H9 (cell line): ENCODE measurements around the gene SIL1. TPM values are rescaled to one million over a fixed set of nuclear protein-coding genes. Genes with fewer than 3 reads are reported as not detected.

Experiments used
- DNase-seq: peaks from one replicate; pipeline ENCODE4 v3.0.0-alpha.2; 2017
- H2AFZ ChIP-seq: one replicate; pipeline ENCODE4 v1.6.1; 2013; ENCODE audit warnings: mild to moderate bottlenecking, low read length, control low read depth, moderate library complexity
- H2AK5ac ChIP-seq: 2 replicates; pipeline ENCODE4 v1.6.1; 2013; ENCODE audit warnings: low read length, control low read depth, mixed read lengths; ENCODE audit not compliant: insufficient read length
- H2BK120ac ChIP-seq: one replicate; pipeline ENCODE4 v1.6.1; 2013; ENCODE audit warnings: low read depth, mild to moderate bottlenecking, low read length, control low read depth, inconsistent platforms; ENCODE audit not compliant: poor library complexity, severe bottlenecking
- H2BK12ac ChIP-seq: 2 replicates; pipeline ENCODE4 v1.6.1; 2013; ENCODE audit warnings: low read length, control low read depth, mixed read lengths, low read depth; ENCODE audit not compliant: insufficient read length
- H2BK15ac ChIP-seq: 2 replicates; pipeline ENCODE4 v1.6.1; 2013; ENCODE audit warnings: low read depth, low read length, control low read depth
- H2BK20ac ChIP-seq: one replicate; pipeline ENCODE4 v1.6.1; 2013; ENCODE audit warnings: low read depth, mild to moderate bottlenecking, low read length, control low read depth, inconsistent platforms; ENCODE audit not compliant: poor library complexity, severe bottlenecking
- H2BK5ac ChIP-seq: 2 replicates; pipeline ENCODE4 v1.6.1; 2013; ENCODE audit warnings: low read length, control low read depth, mixed read lengths; ENCODE audit not compliant: insufficient read length
- H3K14ac ChIP-seq: 2 replicates; pipeline ENCODE4 v1.6.1; 2013; ENCODE audit warnings: low read length, control low read depth; ENCODE audit not compliant: insufficient read depth
- H3K18ac ChIP-seq: 2 replicates; pipeline ENCODE4 v1.6.1; 2013; ENCODE audit warnings: low read depth, mild to moderate bottlenecking, mixed read lengths, low read length, control low read depth; ENCODE audit not compliant: insufficient read length
- H3K23ac ChIP-seq: 2 replicates; pipeline ENCODE4 v1.6.1; 2013; ENCODE audit warnings: low read length, control low read depth, mixed read lengths, low read depth; ENCODE audit not compliant: insufficient read length
- H3K23me2 ChIP-seq: 2 replicates; pipeline ENCODE4 v1.6.1; 2013; ENCODE audit warnings: low read depth, mild to moderate bottlenecking, mixed read lengths, low read length, control low read depth; ENCODE audit not compliant: insufficient read length, poor library complexity, severe bottlenecking
- H3K27ac ChIP-seq: 2 replicates; pipeline ENCODE4 v1.5.1; 2013; ENCODE audit warnings: low read length, control low read depth, mixed read lengths, low read depth; ENCODE audit not compliant: insufficient read length
- H3K27me3 ChIP-seq: 2 replicates; pipeline ENCODE4 v1.6.1; 2013; ENCODE audit warnings: low read length, control low read depth, inconsistent platforms; ENCODE audit not compliant: insufficient read depth
- H3K4ac ChIP-seq: 2 replicates; pipeline ENCODE4 v1.6.1; 2013; ENCODE audit warnings: low read depth, mild to moderate bottlenecking, control low read depth, inconsistent platforms, low read length, moderate library complexity
- H3K4me1 ChIP-seq: 2 replicates; pipeline ENCODE4 v1.6.1; 2013; ENCODE audit warnings: low read length, control low read depth, inconsistent platforms; ENCODE audit not compliant: insufficient read depth
- H3K4me2 ChIP-seq: 2 replicates; pipeline ENCODE4 v1.6.1; 2013; ENCODE audit warnings: low read length, control low read depth, mixed read lengths; ENCODE audit not compliant: insufficient read length, insufficient read depth
- H3K56ac ChIP-seq: 2 replicates; pipeline ENCODE4 v1.6.1; 2013; ENCODE audit warnings: low read depth, mild to moderate bottlenecking, mixed read lengths, low read length, control low read depth; ENCODE audit not compliant: insufficient read length
- H3K79me1 ChIP-seq: 2 replicates; pipeline ENCODE4 v1.6.1; 2013; ENCODE audit warnings: low read depth, mild to moderate bottlenecking, moderate library complexity, low read length, control low read depth, inconsistent platforms; ENCODE audit not compliant: insufficient read depth, poor library complexity, severe bottlenecking
- H3K79me2 ChIP-seq: 2 replicates; pipeline ENCODE4 v1.6.1; 2013; ENCODE audit warnings: low read length, control low read depth, inconsistent platforms; ENCODE audit not compliant: insufficient read depth
- H3K9ac ChIP-seq: 2 replicates; pipeline ENCODE4 v1.6.1; 2013; ENCODE audit warnings: low read length, control low read depth, mixed read lengths; ENCODE audit not compliant: insufficient read length; ENCODE audit errors: extremely low read depth
- H3K9me3 ChIP-seq: one replicate; pipeline ENCODE4 v1.6.1; 2013; ENCODE audit warnings: low read depth, low read length, inconsistent platforms; ENCODE audit not compliant: control insufficient read depth
- H3T11ph ChIP-seq: one replicate; pipeline ENCODE4 v1.6.1; 2013; ENCODE audit warnings: mild to moderate bottlenecking, low read length, control low read depth, inconsistent platforms
- H4K20me1 ChIP-seq: one replicate; pipeline ENCODE4 v1.6.1; 2013; ENCODE audit not compliant: control insufficient read depth, insufficient read length, insufficient read depth
- H4K5ac ChIP-seq: 2 replicates; pipeline ENCODE4 v1.6.1; 2013; ENCODE audit warnings: low read depth, mild to moderate bottlenecking, mixed read lengths, low read length, control low read depth; ENCODE audit not compliant: insufficient read length
- H4K8ac ChIP-seq: replicated peaks from 2 replicates; pipeline ENCODE4 v1.6.1; 2013; ENCODE audit warnings: low read length, control low read depth, mixed read lengths, low read depth; ENCODE audit not compliant: insufficient read length
- H4K91ac ChIP-seq: 2 replicates; pipeline ENCODE4 v1.6.1; 2013; ENCODE audit warnings: low read depth, mild to moderate bottlenecking, moderate library complexity, mixed read lengths, low read length, control low read depth; ENCODE audit not compliant: insufficient read length
- H3K27ac Mint-ChIP-seq, 3 experiments: 2 replicates in 2 of 3; 3 replicates in 1 of 3; pipeline ENCODE4 v1.8.0; 2020 to 2021; ENCODE audit warnings: mixed read lengths in 3 of 3, mild to moderate bottlenecking in 1 of 3, moderate library complexity in 1 of 3
- H3K27me3 Mint-ChIP-seq: 2 replicates; pipeline ENCODE4 v1.8.0; 2021; ENCODE audit warnings: low read depth, mild to moderate bottlenecking, moderate library complexity, mixed read lengths
- H3K36me3 Mint-ChIP-seq, 3 experiments: 2 replicates in 2 of 3; 3 replicates in 1 of 3; pipeline ENCODE4 v1.8.0; 2020 to 2021; ENCODE audit warnings: low read depth in 3 of 3, mixed read lengths in 3 of 3; ENCODE audit not compliant: insufficient read depth in 1 of 3
- H3K4me1 Mint-ChIP-seq, 2 experiments: 2 replicates each; pipeline ENCODE4 v1.8.0; 2020; ENCODE audit warnings: mixed read lengths in 2 of 2
- H3K4me3 Mint-ChIP-seq, 2 experiments: 2 replicates in 1 of 2; 3 replicates in 1 of 2; pipeline ENCODE4 v1.8.0; 2020 to 2021; ENCODE audit warnings: mild to moderate bottlenecking in 2 of 2, mixed read lengths in 2 of 2, moderate library complexity in 1 of 2
- H3K9me3 Mint-ChIP-seq, 2 experiments: 2 replicates in 1 of 2; 3 replicates in 1 of 2; pipeline ENCODE4 v1.8.0; 2020; ENCODE audit warnings: mild to moderate bottlenecking in 2 of 2, mixed read lengths in 2 of 2, moderate library complexity in 1 of 2
- WGBS: extraction: QIAGEN DNeasy Blood & Tissue Kit; methylation state at CpG from one replicate; pipeline ENCODE4 v1.1.7; 2013; ENCODE audit warnings: missing lambda C conversion rate, low lambda C conversion rate, mixed read lengths; ENCODE audit not compliant: insufficient read length; ENCODE audit errors: extremely low coverage; 5-methylcytosine and 5-hydroxymethylcytosine counted together
- total RNA-seq: library from RNA; stranded (reverse); gene quantifications from 2 replicates; pipeline ENCODE4 v1.2.1, GENCODE V29; 2021
- TF ChIP-seq, protein P1 (sequence below): fragments of 200-600 bp; sonication (generic); conservative IDR thresholded peaks from 3 replicates; pipeline ENCODE4 v1.8.0; 2021; ENCODE audit warnings: antibody characterized with exemption, mild to moderate bottlenecking

The SIL1 gene
- total RNA-seq, 1 experiment from 2014 or later = 10.6 TPM

DNA sequence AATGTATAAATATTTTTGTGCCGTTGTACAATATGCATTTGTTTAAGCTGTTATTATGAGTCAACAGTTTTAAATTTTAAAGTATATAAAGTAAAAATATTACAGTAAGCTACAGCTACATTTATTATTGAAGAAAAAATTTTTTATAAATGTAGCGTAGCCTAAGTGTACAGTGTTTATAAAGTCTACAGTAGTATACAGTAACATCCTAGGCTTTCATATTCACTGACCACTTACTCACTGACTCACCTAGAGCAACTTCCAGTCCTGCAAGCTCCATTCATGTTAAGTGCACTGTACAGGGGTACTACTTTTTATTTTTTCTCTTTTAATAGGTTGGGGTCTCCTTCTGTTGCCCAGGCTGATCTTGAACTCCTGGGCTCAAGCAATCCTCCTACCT lies 30.6 kb downstream of the SIL1 start:
- no peak overlapping the region for H2BK12ac ChIP-seq
- H3K9ac ChIP-seq = no peak overlapping the region
- no peak for DNase-seq
- H2BK120ac ChIP-seq = no peak overlapping the region
- H3K4me1 Mint-ChIP-seq = peaks cover 9 to 10% of the 10 kb centered on the region in 2 experiments
- H2AK5ac ChIP-seq = no peak overlapping the region
- H3T11ph ChIP-seq = no peak overlapping the region
- H4K20me1 ChIP-seq = no peaks in the 10 kb centered on the region
- no peaks in the 10 kb centered on the region for H3K27me3 ChIP-seq
- H2BK5ac ChIP-seq = no peak overlapping the region
- peaks cover 16 to 19% of the 10 kb centered on the region in 2 experiments for H3K9me3 Mint-ChIP-seq
- H3K79me1 ChIP-seq = no peaks in the 10 kb centered on the region
- H4K91ac ChIP-seq = no peak overlapping the region
- H3K4me3 Mint-ChIP-seq = no peak overlapping the region
- H3K14ac ChIP-seq = no peak overlapping the region
- H2AFZ ChIP-seq = no peak overlapping the region
- peaks cover 4 to 14% (median 10%) of the 10 kb centered on the region in 3 experiments for H3K36me3 Mint-ChIP-seq
- no peaks in the 10 kb centered on the region for H3K79me2 ChIP-seq
- no peak overlapping the region for H4K5ac ChIP-seq
- no peak overlapping the region for H3K56ac ChIP-seq
- H4K8ac ChIP-seq = no peak overlapping the region
- H3K27me3 Mint-ChIP-seq = peaks cover 1% of the 10 kb centered on the region; the same call in 1 of the 2 replicates
- H3K9me3 ChIP-seq = no peaks in the 10 kb centered on the region
- peaks cover 6% of the 10 kb centered on the region for H3K4me1 ChIP-seq
- WGBS = no CpG with 5 or more reads among the region's 2 CpGs
- H3K4me2 ChIP-seq = no peak overlapping the region
- no peak overlapping the region for H3K27ac ChIP-seq
- TF ChIP-seq, protein P1, sequence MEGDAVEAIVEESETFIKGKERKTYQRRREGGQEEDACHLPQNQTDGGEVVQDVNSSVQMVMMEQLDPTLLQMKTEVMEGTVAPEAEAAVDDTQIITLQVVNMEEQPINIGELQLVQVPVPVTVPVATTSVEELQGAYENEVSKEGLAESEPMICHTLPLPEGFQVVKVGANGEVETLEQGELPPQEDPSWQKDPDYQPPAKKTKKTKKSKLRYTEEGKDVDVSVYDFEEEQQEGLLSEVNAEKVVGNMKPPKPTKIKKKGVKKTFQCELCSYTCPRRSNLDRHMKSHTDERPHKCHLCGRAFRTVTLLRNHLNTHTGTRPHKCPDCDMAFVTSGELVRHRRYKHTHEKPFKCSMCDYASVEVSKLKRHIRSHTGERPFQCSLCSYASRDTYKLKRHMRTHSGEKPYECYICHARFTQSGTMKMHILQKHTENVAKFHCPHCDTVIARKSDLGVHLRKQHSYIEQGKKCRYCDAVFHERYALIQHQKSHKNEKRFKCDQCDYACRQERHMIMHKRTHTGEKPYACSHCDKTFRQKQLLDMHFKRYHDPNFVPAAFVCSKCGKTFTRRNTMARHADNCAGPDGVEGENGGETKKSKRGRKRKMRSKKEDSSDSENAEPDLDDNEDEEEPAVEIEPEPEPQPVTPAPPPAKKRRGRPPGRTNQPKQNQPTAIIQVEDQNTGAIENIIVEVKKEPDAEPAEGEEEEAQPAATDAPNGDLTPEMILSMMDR = no peak
- H3K23me2 ChIP-seq = no peaks in the 10 kb centered on the region
- H3K27ac Mint-ChIP-seq = no peak overlapping the region
- H3K4ac ChIP-seq = no peak overlapping the region
- no peak overlapping the region for H2BK20ac ChIP-seq
- no peak overlapping the region for H3K23ac ChIP-seq
- no peak overlapping the region for H3K18ac ChIP-seq
- H2BK15ac ChIP-seq = no peak overlapping the region
